GM19468 (cell line): ENCODE data around the gene RUNX2.

Source experiments
- ATAC-seq: cut with Tn5 transposase; IDR thresholded peaks from one replicate; pipeline ENCODE4 v1.9.1; 2021; ENCODE audit warnings: mild to moderate bottlenecking, moderate library complexity, moderate number of reproducible peaks; ENCODE audit not compliant: unreplicated experiment; ENCODE audit errors: extremely low read depth

The RUNX2 gene

GRCh38 chr6:45476341-45476740 is 148.2 kb downstream of the RUNX2 start:
- no peak for ATAC-seq

GRCh38 chr6:45477278-45477677 is 149.1 kb downstream of the RUNX2 start:
- no peak for ATAC-seq

GRCh38 chr6:45477790-45478189 is 149.7 kb downstream of the RUNX2 start:
- no peak for ATAC-seq

- no peak for ATAC-seq
Observed at GRCh38 chr6:45478240-45478639, 150.1 kb downstream of the RUNX2 start.

GRCh38 chr6:45479834-45480751 is 152.0 kb downstream of the RUNX2 start:
- peak; percentile 70 for ATAC-seq

- no peak for ATAC-seq
Observed at GRCh38 chr6:45480752-45481415, 152.8 kb downstream of the RUNX2 start.

GRCh38 chr6:45483021-45483420 is 154.9 kb downstream of the RUNX2 start:
- ATAC-seq: no peak

GRCh38 chr6:45483501-45483900 is 155.4 kb downstream of the RUNX2 start:
- ATAC-seq: no peak

- no peak for ATAC-seq
Observed at GRCh38 chr6:45486736-45487135, 158.6 kb downstream of the RUNX2 start.

GRCh38 chr6:45487645-45488044 is 159.5 kb downstream of the RUNX2 start:
- no peak for ATAC-seq

- no peak for ATAC-seq
Observed at GRCh38 chr6:45488269-45488668, 160.1 kb downstream of the RUNX2 start.

- ATAC-seq: no peak
Observed at GRCh38 chr6:45488889-45489288, 160.8 kb downstream of the RUNX2 start.

GRCh38 chr6:45491048-45491735 is 163.1 kb downstream of the RUNX2 start:
- ATAC-seq: no peak

- no peak for ATAC-seq
Observed at GRCh38 chr6:45491874-45492273, 163.7 kb downstream of the RUNX2 start.

- no peak for ATAC-seq
Observed at GRCh38 chr6:45493761-45494160, 165.6 kb downstream of the RUNX2 start.

- ATAC-seq: no peak
Observed at GRCh38 chr6:45494416-45495135, 166.4 kb downstream of the RUNX2 start.

- ATAC-seq: no peak
Observed at GRCh38 chr6:45495429-45496084, 167.4 kb downstream of the RUNX2 start.

GRCh38 chr6:45496085-45496433 is 167.9 kb downstream of the RUNX2 start:
- no peak for ATAC-seq

- no peak for ATAC-seq
Observed at GRCh38 chr6:45498591-45498990, 170.5 kb downstream of the RUNX2 start.
